IPS-11a (cell line): ENCODE data around the gene ZFYVE19.

Source experiments
- H3K4me3 ChIP-seq: one replicate; pipeline ENCODE4 v1.5.1; 2013; ENCODE audit warnings: low read depth, low read length, control low read depth

The ZFYVE19 gene, protein sequence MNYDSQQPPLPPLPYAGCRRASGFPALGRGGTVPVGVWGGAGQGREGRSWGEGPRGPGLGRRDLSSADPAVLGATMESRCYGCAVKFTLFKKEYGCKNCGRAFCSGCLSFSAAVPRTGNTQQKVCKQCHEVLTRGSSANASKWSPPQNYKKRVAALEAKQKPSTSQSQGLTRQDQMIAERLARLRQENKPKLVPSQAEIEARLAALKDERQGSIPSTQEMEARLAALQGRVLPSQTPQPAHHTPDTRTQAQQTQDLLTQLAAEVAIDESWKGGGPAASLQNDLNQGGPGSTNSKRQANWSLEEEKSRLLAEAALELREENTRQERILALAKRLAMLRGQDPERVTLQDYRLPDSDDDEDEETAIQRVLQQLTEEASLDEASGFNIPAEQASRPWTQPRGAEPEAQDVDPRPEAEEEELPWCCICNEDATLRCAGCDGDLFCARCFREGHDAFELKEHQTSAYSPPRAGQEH

DNA sequence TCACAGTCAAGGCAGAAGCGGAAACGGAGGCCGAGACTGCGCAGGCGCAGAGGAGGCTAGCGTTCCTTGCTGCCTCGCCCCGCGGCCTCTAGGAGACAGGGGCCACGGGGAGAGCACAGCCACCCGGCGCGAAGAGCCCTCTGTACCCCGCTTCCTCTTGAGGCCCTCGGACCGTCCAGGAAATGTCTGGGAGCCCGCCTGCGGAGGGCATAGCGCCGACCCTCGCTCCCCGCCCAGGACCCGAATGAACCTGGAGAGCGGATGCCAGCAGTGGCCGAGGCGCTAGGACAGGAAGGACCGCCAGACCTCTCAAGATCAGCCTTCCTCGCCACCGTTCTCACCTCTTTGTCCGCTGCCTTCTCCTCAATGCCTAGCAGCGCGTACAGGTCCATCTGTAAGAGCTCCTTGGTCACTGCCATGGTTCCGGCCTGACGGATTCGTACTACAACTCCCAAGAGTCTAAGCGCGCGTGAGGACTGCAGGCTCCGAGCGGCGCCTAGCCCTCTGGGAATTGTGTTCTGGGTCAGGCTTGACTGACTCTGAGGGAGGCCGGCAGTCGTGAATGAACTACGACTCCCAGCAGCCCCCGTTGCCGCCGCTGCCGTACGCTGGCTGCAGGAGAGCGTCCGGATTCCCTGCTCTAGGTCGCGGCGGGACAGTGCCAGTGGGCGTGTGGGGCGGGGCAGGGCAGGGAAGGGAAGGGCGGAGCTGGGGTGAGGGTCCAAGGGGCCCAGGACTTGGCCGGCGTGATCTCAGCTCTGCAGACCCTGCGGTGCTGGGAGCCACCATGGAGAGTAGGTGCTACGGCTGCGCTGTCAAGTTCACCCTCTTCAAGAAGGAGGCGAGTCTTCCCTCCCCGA lies at the start of gene ZFYVE19, which contains the start of gene DNAJC17:
Gene ZFYVE19 (plus strand): TSS at position 62 of the 860 bp plus-strand sequence. CDS start 501 bp downstream, at position 563.
Gene DNAJC17 (minus strand): TSS at position 446 of the 860 bp plus-strand sequence. CDS start 27 bp downstream, at position 419.
- H3K4me3 ChIP-seq = peak within 1 kb of the TSS; percentile 99

DNA sequence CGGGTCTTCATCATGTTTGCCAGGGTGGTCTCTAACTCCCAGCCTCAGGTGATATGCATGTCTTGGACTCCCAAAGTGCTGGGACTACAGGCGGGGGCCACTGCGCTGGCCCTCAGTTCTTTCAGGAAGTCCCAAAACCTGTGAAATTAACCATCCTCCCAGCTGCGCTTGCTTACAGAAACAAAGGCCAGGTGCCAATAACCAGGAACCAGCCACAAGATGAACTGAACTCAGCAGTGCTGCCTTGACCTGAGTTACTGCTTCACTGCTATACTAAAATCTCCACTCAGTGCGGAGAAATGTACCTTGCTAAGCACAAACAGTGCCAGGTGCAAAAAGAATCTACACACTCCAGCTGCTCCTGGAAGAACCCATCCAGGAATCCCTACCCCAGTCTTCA lies 46.9 kb upstream of the ZFYVE19 start:
- H3K4me3 ChIP-seq = no peak overlapping the region

DNA sequence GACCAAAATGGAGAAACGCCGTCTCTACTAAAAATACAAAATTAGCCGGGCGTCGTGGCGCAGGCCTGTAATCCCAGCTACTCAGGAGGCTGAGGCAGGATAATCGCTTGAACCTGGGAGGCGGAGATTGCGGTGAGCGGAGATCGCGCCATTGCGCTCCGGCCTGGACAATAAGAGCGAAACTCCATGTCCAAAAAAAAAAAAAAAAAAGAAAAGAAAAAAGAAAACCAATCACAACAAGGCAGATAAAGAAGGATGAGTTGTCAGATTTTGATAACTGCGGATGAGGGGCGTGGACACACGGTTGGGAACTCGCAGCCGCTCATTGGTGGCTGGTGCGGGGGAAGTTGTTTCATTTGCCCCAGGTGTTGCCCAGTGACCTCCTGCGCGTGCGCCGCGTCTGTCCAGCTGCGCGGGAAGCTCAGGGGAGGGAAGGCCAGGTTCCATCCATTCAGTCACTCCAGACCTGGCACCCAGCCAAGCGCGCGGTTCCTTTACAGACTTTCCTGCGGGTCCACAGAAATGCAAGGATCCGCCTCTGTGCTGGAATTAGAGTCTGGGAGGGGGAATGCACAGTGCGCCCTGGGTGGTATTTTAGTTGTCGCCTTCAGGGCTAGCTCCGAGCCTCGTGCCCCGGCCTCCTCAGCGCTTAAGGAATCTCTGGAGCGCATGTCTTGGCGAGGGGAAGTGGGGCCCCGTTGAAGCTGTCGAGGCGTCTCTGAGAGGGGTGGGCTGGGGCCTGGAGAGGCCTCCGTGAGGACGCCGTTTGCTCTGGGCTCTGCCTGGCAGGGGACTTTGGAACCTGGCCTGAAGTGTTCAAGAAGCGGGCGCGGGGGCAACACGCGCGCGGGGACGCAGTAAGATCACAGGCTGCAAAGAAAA lies 43.7 kb upstream of the ZFYVE19 start:
- H3K4me3 ChIP-seq = peak overlapping the region; percentile 60

DNA sequence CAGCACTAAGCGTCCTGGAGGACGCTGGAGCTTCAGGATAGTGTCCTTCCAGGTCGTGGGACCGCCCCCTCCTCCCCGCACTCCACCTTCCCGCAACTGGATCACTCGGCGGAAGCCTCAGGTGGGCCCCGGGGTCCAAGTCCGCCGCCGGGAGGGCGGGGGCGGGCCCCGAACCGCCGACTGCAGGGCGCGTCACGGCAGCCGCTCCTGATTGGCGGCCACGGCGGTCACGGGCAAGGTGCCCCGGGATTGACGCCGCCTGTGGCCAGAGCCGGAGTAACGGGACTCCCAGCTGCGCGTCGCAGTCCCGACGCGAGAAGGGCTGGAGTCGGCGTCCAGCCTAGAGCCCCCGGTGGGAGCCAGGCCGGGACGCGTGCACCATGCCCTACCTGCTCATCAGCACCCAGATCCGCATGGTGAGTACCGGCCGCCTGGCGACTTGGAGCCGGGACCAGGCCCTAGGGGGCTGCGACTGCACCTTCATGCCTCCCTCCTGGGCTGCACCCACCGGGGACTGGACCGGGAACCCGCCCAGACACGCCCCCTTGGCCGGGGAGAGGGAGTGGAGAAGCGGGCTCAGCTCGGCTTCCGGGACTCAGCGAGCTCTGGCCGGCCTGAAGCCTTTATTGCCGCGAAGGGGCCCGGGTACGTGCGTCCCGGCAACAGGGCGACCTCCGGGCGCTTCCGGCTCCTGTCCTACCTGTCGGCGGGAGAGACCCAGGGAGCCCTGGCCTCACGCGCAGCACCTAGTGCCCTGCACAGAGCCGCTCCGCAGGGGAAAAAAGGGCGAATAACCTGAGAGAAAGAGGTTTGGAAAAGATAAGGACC lies 42.9 kb upstream of the ZFYVE19 start, which contains the start of gene GCHFR:
Gene GCHFR (plus strand): TSS at position 268 of the 828 bp plus-strand sequence. CDS start 113 bp downstream, at position 381.
- H3K4me3 ChIP-seq = peak within 1 kb of the TSS; percentile 60

DNA sequence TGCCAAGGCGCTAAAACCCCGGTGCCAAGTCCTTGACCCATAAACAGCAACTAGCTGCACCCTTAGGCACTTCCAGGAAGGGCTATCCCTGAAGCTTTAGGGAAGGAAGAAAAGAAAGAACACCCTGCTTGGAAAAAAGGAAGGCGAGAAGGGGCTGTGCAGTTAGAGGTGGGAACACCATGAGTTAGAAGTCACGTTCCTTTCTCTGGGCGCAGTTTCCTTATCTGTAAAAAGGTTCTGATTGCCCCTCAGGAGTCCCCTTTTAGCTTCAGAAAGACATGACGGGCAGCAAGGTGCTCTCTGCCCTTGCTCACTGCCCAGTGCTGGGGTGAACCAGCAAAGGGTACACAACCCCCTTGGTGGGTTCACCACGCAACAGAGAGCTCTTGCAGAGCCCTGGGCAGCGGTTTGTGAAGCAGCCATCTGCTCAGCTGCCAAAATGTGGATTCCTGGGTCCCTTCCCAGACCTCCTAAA lies 42.2 kb upstream of the ZFYVE19 start:
- peak overlapping the region; percentile 60 for H3K4me3 ChIP-seq

DNA sequence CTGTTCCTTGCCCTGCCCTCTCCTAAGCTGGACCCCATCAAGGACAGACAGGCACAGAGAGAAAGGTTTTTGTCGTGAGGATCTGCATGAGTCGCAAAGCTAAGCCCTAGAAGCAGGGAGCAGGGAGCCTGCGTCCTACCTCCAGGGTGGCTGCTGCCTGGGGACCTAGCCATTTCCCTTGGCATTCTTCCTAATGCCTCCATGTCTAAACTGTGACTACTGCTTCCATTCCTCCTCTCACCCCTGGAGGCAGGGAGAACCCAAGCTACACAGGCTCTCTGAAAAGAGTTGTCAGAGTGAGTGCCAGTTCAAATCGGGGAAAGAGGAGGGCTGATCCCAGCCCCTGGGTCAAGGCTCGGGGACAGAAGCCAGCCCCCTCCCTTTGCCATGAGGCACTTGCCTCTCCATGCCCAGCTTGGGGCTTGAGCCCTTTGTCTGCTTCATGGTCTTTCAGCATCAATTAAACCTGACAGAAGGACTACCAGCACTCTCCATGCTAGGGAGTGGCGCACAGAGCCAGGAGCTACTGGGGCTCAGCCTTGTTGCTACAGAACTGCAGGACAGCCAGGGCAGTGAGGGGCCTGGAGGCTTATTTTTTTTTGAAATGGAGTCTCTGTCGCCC lies 40.6 kb upstream of the ZFYVE19 start:
- H3K4me3 ChIP-seq = no peak overlapping the region

DNA sequence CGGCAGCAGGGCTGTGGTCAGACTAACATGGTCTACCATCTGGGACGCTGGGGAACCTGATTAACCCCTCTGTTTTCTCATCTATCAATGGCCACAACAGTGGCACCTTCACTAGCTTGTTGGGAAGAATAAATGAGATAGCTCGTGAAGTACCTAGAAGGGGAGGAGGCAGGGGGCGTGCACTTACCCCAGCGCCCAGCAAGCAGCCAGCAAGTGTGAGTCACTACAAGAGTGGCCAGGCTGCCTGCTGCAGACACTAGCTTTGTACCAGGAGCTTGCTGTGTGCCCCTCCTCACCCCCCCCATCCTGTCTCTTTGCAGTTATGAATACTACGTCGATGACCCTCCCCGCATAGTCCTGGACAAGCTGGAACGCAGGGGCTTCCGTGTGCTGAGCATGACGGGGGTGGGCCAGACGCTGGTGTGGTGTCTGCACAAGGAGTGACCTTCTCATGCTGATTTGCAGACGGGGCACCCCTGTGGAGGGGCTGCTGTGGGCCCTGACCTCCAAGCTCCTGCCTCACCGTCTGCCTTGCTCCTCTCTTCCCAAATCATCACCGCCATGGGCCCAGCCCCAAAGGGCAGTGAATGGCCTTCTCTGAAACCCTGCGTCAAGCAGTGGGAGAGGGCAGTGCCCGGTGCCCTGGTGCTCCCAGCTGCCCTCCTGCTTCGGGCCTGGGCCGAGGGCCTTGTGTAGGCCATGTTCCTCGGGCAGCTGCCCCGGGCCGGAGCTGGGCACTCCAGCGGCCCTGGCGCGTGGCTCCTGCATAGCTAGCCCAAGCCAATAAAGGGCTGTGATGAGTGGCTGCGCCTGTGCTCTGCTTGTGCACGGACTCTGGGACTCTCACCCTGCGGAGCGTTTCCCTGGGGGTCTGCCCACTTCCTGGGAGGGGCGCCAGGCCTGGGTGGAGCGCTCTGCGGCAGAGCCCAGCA lies 39.7 kb upstream of the ZFYVE19 start:
- no peak overlapping the region for H3K4me3 ChIP-seq

DNA sequence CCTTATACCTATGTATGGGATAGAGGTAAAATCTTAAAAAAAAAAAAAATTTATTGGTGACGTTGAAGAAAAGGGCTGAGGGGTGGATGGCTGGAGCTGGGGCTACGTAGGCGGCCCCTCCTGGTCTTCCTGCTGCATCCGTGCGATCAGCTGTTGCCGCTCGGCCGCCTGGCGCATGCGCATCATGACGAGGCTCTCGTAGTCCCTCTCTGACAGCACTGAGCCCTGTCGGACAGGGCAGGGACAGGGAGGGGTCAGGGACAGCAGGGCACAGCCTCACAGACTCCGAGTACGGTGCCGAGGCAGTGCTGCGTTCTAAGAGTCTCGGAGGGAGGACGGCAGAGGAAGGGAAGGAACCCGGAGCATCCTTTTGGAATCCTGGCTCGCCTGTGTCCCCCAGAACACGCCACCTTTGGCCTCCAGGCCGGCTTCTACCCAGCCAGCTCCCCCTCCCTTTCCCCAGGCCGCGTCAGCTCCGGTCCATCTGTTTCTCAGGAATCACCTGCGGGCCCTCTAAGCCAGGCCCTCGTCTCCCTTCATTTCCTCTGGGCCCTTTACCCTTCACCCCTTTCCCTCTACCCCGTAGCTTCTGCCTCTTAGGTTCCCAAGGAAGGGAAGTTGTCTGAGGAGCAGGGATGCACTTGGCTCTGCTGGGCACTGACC lies 38.9 kb upstream of the ZFYVE19 start:
- H3K4me3 ChIP-seq = no peak overlapping the region

DNA sequence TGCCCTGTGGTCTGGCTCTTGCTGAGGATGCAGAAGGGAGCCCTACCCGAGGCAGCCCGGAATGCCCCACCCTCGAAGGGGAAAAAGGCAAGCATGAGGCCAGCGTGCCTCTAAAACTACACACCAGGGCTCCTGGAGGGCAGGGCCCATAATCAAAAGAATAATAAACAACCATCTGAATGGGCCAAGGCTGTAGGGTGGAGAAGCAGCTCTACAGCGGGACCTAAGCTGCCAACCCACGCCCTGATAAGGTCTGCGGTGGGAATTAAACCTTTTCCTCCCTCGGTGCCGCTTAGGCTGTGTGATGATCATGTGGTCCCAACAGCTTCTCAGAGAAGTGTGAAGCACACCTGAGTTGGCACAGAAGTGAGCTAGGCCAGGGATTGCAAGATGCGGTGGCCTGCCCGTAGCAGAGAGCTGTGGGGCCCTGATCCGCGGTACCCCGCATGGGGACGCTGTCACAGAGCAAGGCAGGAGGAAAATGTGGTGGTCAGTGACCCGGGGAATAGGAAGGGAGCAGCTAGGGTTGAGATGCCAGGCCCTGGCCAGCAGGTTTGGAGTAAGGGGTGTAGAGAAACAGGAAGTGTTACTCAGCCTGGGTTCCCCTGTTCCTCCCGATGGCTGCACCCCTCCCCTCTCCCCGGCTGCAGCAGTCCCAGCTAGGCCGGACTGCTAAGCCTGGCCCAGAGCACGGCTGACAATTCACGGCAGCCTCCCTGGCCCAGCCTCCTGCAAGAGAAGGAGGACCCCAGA lies 38.2 kb upstream of the ZFYVE19 start:
- no peak overlapping the region for H3K4me3 ChIP-seq

DNA sequence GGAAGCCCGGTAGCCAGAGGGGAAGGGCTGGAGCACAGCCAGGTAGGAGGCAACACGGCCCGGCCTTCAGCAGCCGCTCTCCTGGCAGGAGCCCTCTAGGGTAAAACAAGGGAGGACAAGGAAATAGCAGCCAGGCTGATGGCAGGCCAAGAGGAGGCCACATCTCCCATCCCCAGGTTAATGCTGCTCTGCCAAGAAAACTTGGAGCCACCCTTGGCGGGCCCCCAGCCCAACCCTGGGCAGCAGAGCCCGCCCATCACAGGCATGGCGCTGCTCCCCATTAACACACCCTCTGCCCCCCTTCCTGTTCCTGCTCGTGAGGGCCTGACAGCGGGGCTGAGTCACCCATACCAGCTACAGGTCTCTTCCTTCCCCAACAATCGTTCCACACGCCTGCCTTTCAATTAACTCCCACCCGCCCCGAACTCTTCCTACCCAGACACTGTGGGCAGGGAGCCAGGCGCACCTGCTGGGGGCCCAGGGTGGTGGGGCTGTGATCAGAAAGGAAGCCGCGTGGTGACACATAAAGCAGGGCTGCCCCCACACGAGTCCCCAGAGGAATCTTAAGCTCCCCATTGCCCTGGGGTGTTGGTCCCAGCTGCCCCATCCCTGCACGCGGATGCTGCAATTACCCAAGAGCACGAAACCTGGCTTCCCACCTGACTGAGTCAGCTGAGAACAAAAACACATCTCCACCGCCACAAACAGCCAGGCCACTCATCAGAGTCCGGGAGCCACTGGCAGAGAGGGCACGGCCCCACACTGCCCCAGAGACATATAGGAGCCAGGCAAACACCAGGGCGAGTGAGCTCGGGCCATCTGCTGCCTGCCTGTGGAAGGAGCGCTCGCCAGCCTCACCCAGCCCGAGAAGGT lies 37.4 kb upstream of the ZFYVE19 start, which contains the start of gene C15orf62:
Gene C15orf62 (plus strand): TSS at position 707 of the 873 bp plus-strand sequence. CDS start 516 bp downstream, outside the sequence.
- no peak within 1 kb of the TSS for H3K4me3 ChIP-seq

DNA sequence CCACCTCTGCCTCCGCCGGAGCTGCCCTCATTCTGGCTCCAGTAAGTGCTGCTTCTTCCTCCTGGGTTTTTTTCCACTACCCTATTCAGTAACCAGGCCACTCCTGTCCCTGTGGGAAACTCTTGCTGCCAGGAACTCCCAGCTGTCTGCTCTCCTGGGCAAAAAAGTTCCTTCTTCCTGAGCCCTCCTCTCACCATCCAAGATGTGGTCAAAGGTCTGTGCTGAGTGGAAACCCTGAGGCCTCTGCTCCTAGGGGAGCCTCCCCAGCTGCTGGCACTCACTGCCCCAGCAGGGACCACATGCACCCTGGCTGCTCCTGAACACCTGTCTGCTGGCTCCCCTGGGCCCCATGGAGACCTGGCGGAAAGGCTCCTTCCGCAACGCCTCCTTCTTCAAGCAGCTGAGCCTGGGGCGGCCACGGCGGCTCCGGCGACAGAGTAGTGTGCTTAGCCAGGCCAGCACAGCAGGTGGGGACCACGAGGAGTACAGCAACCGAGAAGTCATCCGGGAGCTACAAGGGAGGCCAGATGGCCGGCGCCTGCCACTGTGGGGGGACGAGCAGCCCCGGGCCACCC lies 36.7 kb upstream of the ZFYVE19 start:
- no peak overlapping the region for H3K4me3 ChIP-seq

DNA sequence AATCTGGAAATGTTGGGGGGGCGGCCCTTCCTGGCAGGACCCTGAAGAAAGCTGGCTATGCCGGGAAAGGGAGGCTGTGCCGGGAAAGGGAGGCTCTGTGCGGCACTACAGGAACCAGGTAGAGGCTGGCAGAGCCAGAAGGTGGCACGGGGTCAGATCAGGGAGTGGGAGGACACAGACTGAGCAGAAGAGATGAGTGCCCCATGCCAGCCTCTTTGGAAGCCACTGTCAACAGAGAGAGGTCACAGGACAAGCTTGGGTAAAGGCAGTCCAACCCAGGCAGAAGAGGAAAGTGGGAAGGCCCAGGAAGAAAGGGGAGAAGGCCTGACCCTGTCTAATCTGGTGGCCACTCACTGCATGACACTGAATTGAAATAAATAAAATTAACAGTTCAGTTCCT lies 35.6 kb upstream of the ZFYVE19 start:
- no peak overlapping the region for H3K4me3 ChIP-seq

DNA sequence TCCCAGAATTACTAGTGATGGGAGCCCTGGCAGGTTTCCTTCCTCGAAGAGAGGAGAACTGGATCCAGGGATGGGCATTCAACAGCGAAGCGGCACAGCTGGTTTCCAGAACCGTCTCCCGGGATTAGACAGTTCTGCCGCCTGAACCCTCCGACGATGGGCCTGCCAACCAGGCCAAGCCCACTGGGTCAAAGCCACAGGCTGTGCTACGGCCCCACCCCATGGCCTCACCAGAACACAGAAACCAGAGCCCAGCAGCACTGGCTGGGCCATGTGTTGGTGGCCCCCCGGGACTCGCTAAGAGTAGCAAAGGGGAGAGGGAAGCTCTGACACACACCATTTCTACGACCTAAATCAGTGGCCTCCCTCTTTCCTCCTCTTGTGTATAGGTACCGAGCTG lies 34.9 kb upstream of the ZFYVE19 start:
- no peak overlapping the region for H3K4me3 ChIP-seq

DNA sequence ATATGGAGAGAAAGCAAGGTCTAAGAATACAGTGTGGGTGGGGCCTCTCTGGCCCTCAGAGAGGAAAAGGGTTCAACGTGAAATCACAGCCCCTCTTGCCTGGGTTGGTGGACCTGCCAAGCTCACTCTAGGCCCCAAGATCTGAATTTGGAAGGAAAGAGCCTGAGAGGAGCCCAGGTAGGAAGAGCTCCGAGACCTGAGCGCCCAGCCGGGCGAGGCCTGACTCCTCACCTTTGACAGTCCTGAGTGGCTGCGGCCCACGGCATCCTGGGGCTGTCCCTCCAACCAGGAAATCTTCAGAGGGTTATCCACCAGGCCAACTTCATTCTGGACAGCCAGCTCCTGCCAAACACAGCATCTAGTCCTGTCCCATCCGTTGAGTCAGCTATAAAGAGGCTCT lies 33.4 kb upstream of the ZFYVE19 start:
- no peak overlapping the region for H3K4me3 ChIP-seq

DNA sequence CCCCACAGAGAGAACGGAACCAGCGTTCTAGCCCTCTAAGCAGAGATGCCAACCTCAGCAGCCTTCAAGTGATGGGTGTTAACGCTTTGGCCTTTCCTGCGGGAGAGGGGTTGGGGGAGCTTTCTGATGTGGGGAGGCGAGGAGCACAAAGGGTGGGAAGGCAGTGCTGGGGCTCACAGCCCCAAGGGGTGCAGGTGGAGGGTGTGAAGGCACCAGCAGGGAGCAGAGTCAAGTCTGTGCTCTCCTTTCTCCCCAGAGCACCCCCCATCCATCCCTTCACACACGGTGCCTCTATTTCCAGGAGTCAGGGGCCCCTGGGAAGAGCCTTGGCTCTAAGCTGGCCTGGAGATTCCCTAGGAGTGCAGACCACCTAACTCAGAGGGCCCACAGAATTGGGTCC lies 33.0 kb upstream of the ZFYVE19 start:
- H3K4me3 ChIP-seq = no peak overlapping the region
